Measurements from ENCODE around the gene FUBP1.

FUBP1 gene

DNA sequence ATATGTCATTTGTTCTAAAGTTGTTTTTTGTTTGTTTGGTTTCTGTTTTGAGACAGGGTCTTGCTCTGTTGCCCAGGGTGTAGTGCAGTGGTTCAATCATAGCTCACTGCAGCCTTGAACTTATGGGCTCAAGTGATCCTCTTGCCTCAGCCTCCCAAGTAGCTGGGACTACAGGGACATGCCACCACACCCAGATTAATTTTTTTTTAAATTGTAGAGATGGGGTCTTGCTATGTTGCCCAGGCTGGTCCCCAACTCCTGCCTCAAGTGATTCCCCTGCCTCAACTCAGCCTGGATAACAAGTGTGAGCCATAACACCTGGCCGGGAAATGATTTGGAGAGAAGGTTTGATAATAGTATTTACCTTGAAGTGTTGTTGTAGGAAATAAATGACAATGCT lies 72.2 kb downstream of the FUBP1 start:
- H3K4me3 ChIP-seq (replicated peaks; ENCODE audit: low read depth, low read length), result no peak overlapping the region
- DNase-seq (ENCODE audit: low read depth), result no peak
- TF ChIP-seq, protein P1, sequence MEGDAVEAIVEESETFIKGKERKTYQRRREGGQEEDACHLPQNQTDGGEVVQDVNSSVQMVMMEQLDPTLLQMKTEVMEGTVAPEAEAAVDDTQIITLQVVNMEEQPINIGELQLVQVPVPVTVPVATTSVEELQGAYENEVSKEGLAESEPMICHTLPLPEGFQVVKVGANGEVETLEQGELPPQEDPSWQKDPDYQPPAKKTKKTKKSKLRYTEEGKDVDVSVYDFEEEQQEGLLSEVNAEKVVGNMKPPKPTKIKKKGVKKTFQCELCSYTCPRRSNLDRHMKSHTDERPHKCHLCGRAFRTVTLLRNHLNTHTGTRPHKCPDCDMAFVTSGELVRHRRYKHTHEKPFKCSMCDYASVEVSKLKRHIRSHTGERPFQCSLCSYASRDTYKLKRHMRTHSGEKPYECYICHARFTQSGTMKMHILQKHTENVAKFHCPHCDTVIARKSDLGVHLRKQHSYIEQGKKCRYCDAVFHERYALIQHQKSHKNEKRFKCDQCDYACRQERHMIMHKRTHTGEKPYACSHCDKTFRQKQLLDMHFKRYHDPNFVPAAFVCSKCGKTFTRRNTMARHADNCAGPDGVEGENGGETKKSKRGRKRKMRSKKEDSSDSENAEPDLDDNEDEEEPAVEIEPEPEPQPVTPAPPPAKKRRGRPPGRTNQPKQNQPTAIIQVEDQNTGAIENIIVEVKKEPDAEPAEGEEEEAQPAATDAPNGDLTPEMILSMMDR (IDR thresholded peaks at IDR 0.05; ENCODE audit: low read length, missing control alignments), result no peak

DNA sequence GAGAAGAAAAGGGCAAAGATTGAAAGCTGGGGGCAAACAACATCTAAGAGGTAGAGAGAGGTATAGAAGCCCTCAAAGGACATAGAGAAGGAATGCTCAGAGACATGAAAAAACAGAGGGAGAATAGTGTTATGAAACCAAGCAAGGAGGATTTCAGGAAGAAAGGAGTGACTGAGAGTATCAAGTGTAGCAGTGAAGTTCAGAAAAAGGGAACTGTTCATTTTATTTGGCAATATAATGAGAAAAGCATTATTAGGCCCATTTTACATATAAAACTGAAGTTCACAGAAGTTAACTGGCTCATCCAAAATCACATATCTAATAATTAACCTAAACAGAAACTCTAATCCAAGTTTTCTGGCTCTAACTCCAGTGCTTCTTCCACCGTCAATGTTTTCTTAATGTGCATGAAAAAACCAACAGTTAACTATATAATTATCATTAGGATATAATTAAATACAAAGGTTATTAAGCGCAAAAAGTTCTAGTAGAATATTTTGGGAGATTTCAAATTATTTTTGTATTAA lies 72.8 kb downstream of the FUBP1 start:
- H3K4me3 ChIP-seq (replicated peaks; ENCODE audit: low read depth, low read length), result no peak overlapping the region
- no peak for DNase-seq (ENCODE audit: low read depth)
- TF ChIP-seq, protein P1 (IDR thresholded peaks at IDR 0.05; ENCODE audit: low read length, missing control alignments), result no peak

DNA sequence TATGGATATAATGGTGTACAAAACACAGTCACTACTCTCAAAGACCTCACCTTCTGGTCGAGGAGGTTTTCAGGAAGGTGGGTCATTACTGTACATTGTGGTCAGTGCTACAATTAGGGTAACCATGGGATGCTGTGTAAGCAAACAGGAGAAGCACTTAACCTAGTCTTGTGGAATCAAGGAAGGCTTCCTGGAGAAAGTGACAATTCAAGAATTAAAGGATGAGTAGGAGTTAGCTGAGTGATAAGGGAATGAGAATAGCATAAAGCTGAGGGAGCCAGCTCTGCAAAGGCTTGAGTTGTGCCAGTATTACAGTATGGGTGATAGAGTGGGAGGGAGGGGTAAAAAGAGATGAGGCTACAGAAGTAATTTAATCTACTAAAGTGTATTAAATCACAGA lies 73.3 kb downstream of the FUBP1 start:
- no peak overlapping the region for H3K4me3 ChIP-seq (replicated peaks; ENCODE audit: low read depth, low read length)
- TF ChIP-seq, protein P1 (IDR thresholded peaks at IDR 0.05; ENCODE audit: low read length, missing control alignments), result no peak
- DNase-seq (ENCODE audit: low read depth), result no peak

DNA sequence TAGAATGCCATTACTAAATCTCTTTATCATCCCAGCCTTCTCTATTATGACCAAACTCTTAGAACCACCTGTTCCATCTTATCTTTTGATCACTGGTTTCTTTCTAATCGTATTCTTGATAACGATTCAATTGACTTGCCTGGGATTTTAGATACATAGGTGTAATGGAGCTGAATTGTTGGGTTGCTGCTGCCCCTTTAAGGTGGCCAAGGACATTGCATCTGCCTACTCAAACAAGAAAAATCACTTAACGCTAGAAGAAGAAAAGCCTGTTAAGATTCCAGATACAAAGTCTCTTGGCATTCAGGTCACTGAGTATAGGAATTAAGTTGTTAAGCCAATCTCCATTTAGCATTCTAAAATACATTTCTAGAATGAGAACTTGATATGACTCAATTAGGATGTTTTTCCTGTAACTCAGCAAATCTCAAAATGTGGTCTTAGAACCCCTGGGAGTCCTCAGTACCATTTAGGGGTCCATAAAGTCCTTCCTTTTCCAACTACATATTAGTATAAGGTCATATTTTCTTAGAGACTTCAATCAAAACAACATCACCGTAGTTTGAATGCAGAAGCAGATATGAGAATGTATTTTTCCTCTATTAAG lies 78.1 kb downstream of the FUBP1 start:
- no peak overlapping the region for H3K4me3 ChIP-seq (replicated peaks; ENCODE audit: low read depth, low read length)
- DNase-seq (ENCODE audit: low read depth), result peak; percentile 77
- TF ChIP-seq, protein P1 (IDR thresholded peaks at IDR 0.05; ENCODE audit: low read length, missing control alignments), result peak; percentile 71

DNA sequence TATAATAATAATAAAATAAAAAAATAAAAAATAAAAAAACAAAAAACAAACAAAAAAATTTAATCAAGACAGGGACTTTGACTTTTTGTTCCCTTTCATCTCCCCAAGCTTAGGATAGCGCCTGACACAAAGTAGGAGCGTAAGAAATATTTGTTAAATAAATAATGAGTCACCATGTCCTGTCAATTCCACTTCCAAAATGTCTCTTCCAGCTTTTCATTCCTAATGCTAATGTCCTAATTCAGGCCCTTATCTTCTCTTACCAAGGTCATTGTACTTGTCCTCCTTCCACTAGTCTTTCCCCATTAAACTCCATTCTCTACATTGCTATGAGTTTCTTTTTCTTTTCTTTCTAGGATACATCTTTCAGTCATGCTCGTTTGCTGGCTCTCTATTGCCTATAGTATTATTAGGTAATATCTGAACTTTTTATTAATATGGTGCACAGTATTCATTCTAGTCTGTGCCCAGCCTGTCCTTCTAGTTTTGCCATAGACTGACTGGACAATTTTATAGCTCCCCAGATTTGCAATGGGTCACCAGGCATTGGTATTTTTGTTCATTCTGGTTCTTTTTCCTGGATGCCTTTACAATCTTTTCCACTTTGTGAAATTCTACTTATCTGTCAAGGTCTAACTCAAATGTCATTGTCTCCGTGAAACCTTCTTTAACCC lies 79.1 kb downstream of the FUBP1 start:
- no peak overlapping the region for H3K4me3 ChIP-seq (replicated peaks; ENCODE audit: low read depth, low read length)
- peak; percentile 31 for DNase-seq (ENCODE audit: low read depth)
- TF ChIP-seq, protein P1 (IDR thresholded peaks at IDR 0.05; ENCODE audit: low read length, missing control alignments), result no peak
